HL-60 (cell line): ENCODE results near the gene PRMT3.

Source experiments
- GABPA ChIP-seq: IDR thresholded peaks from 2 replicates; pipeline ENCODE4 v1.6.1; 2012; ENCODE audit warnings: low read depth
- POLR2AphosphoS5 ChIP-seq: IDR thresholded peaks from 2 replicates; pipeline ENCODE4 v1.6.1; 2012; ENCODE audit warnings: low read depth
- REST ChIP-seq: IDR thresholded peaks from 2 replicates; pipeline ENCODE4 v1.6.1; 2012; ENCODE audit warnings: low read depth; ENCODE audit not compliant: insufficient replicate concordance
- SPI1 ChIP-seq: IDR thresholded peaks from 2 replicates; pipeline ENCODE4 v1.6.1; 2012; ENCODE audit warnings: low read depth, mild to moderate bottlenecking, borderline replicate concordance
- TF ChIP-seq, protein P1 (sequence below): IDR thresholded peaks from one replicate; pipeline ENCODE4 v1.5.1; 2011; ENCODE audit warnings: low read length, control low read depth, inconsistent platforms; ENCODE audit not compliant: insufficient read depth

- TF ChIP-seq, protein P1, sequence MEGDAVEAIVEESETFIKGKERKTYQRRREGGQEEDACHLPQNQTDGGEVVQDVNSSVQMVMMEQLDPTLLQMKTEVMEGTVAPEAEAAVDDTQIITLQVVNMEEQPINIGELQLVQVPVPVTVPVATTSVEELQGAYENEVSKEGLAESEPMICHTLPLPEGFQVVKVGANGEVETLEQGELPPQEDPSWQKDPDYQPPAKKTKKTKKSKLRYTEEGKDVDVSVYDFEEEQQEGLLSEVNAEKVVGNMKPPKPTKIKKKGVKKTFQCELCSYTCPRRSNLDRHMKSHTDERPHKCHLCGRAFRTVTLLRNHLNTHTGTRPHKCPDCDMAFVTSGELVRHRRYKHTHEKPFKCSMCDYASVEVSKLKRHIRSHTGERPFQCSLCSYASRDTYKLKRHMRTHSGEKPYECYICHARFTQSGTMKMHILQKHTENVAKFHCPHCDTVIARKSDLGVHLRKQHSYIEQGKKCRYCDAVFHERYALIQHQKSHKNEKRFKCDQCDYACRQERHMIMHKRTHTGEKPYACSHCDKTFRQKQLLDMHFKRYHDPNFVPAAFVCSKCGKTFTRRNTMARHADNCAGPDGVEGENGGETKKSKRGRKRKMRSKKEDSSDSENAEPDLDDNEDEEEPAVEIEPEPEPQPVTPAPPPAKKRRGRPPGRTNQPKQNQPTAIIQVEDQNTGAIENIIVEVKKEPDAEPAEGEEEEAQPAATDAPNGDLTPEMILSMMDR, result no peak
- no peak for TF ChIP-seq GABPA
- TF ChIP-seq POLR2AphosphoS5, result no peak
- no peak for TF ChIP-seq REST
- no peak for TF ChIP-seq SPI1
These were observed 51.1 kb downstream of the PRMT3 start for GRCh38 chr11:20438637-20439036.
